IPS-20b (cell line): ENCODE results near the gene GNAS.
A peak's percentile ranks its signal among the peaks of the same experiment; 100 is the strongest.

Source experiments
- H3K27ac ChIP-seq: one replicate; pipeline ENCODE4 v1.5.1; 2013; ENCODE audit warnings: low read length
- H3K27me3 ChIP-seq: 2 replicates; pipeline ENCODE4 v1.6.1; 2013; ENCODE audit warnings: mild to moderate bottlenecking, low read length, inconsistent platforms; ENCODE audit not compliant: insufficient read depth
- H3K36me3 ChIP-seq: 2 replicates; pipeline ENCODE4 v1.6.1; 2013; ENCODE audit warnings: low read depth, mild to moderate bottlenecking, inconsistent platforms, low read length, moderate library complexity; ENCODE audit not compliant: insufficient read depth
- H3K4me1 ChIP-seq: 2 replicates; pipeline ENCODE4 v1.6.1; 2013; ENCODE audit warnings: mild to moderate bottlenecking, control low read depth, inconsistent platforms, low read length, moderate library complexity; ENCODE audit not compliant: insufficient read depth
- H3K4me3 ChIP-seq: 2 replicates; pipeline ENCODE4 v1.5.1; 2013; ENCODE audit warnings: mild to moderate bottlenecking, low read length, inconsistent platforms
- H3K9ac ChIP-seq: 2 replicates; pipeline ENCODE4 v1.6.1; 2013; ENCODE audit warnings: low read depth, mild to moderate bottlenecking, inconsistent platforms, low read length, moderate library complexity
- H3K9me3 ChIP-seq: 2 replicates; pipeline ENCODE4 v1.6.1; 2013; ENCODE audit warnings: mild to moderate bottlenecking, low read depth, low read length, inconsistent platforms; ENCODE audit not compliant: insufficient read depth

Gene GNAS

GRCh38 chr20:58843128-58843556 is 9.4 kb upstream of the GNAS start:
- Histone ChIP-seq H3K27ac (peak overlapping the region; percentile 93), H3K9ac (peak overlapping the region; percentile 94; the same call in 1 of the 2 replicates), H3K36me3 (peaks cover 7% of the 10 kb centered on the region; the same call in 1 of the 2 replicates), H3K4me3 (peak overlapping the region; percentile 82), H3K9me3 (no peaks in the 10 kb centered on the region), H3K4me1 (peaks cover 45% of the 10 kb centered on the region), H3K27me3 (peaks cover 51% of the 10 kb centered on the region)

- peaks cover 30% of the 10 kb centered on the region for H3K27me3 ChIP-seq
- peaks cover 41% of the 10 kb centered on the region for H3K4me1 ChIP-seq
- peaks cover 12% of the 10 kb centered on the region; the same call in 1 of the 2 replicates for H3K36me3 ChIP-seq
- no peaks in the 10 kb centered on the region for H3K9me3 ChIP-seq
- no peak overlapping the region for H3K4me3 ChIP-seq
- H3K27ac ChIP-seq, result no peak overlapping the region
- no peak overlapping the region for H3K9ac ChIP-seq
Measured at GRCh38 chr20:58845706-58846105, 6.8 kb upstream of the GNAS start.

- H3K4me1 ChIP-seq, result peaks cover 40% of the 10 kb centered on the region
- H3K9me3 ChIP-seq, result no peaks in the 10 kb centered on the region
- no peak overlapping the region for H3K4me3 ChIP-seq
- peaks cover 30% of the 10 kb centered on the region for H3K27me3 ChIP-seq
- no peak overlapping the region for H3K27ac ChIP-seq
- peaks cover 12% of the 10 kb centered on the region; the same call in 1 of the 2 replicates for H3K36me3 ChIP-seq
- H3K9ac ChIP-seq, result no peak overlapping the region
Measured at GRCh38 chr20:58847463-58847862, 5.1 kb upstream of the GNAS start.

DNA sequence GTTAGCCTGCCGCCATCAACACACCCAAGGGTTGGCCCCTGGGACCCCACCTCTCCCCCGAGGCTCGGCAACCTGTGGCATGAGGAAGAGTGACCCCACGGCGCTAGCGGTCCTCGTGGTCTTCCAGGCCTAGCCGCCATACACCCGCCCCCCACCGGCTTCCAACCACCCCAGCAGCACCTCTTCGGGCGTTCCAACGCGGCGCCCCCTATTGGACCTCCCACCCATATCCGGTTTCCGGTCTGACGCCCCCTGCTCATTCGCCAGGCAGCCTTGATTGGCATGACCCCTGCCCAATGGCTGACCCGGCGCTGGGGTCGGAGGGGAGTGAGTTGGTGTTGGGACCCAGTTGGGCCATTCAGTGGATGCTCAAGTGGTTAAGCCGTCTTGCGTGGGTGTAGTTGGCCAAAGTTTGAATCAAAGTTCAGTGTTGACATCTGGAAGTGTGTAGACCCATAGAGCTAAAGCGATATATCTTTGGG is 1.8 kb upstream of the GNAS start, which contains the start of gene GNAS-AS1:
GNAS-AS1 (minus strand) TSS at position 210 of the 482 bp plus-strand sequence.
- Histone ChIP-seq H3K9ac (no peak within 1 kb of the TSS; the same call in 1 of the 2 replicates), H3K4me1 (peaks cover 13% of the 10 kb centered on the region), H3K27ac (no peak within 1 kb of the TSS)

DNA sequence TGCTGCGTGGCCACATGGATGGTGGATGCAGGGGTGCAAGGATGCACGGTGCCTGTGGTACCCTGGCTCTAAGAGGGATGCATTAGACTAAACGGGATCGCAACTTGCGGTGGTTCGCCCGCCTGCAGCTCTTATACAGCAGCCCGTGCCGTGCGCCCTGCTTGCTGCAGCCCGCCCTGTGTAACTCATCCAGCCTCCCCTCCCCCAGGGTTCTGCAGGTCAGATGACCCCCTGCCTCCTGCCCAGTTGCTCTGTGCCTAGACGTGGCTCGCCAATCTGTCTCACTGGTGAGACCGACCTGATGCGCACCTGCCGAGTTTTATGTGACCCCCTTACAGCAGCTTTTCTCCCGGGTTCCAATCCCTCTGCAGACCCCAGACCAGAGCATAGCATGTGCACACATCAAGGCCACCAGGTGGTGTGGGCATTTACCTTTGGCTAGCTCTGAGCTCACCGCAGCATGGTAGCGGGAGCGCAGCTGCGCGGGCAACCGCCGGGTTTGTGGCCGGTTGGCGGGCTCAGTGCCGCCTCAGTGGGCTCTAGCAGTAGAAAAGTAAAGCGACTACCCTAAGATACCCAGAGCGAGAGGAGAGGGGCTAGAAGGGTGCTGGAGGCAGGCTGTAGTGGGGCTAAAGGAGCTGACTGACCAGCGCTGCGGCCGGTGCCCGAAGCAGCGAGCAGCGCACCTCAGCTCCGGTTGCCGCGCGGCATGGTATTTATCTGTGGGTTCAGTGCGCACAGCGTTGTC is 1.1 kb upstream of the GNAS start:
- Histone ChIP-seq H3K4me3 (peak overlapping the region; percentile 62; the same call in 1 of the 2 replicates), H3K36me3 (peaks cover 12% of the 10 kb centered on the region; the same call in 1 of the 2 replicates), H3K27me3 (peaks cover 56% of the 10 kb centered on the region), H3K9ac (peak overlapping the region; percentile 72; the same call in 1 of the 2 replicates), H3K4me1 (peaks cover 6% of the 10 kb centered on the region), H3K9me3 (no peaks in the 10 kb centered on the region), H3K27ac (no peak overlapping the region)

More for the DNA sequence above, 1.8 kb upstream of the GNAS start, which contains the start of gene GNAS-AS1:
- H3K27me3 ChIP-seq, result peaks cover 53% of the 10 kb centered on the region
- peaks cover 12% of the 10 kb centered on the region; the same call in 1 of the 2 replicates for H3K36me3 ChIP-seq
- peak within 1 kb of the TSS; percentile 62; the same call in 1 of the 2 replicates for H3K4me3 ChIP-seq
- H3K9me3 ChIP-seq, result no peaks in the 10 kb centered on the region

- H3K4me3 ChIP-seq, result peak overlapping the region; percentile 62; the same call in 1 of the 2 replicates
- peaks cover 12% of the 10 kb centered on the region; the same call in 1 of the 2 replicates for H3K36me3 ChIP-seq
- peak overlapping the region; percentile 25 for H3K27ac ChIP-seq
- H3K9me3 ChIP-seq, result no peaks in the 10 kb centered on the region
- peaks cover 1% of the 10 kb centered on the region for H3K4me1 ChIP-seq
- peaks cover 62% of the 10 kb centered on the region for H3K27me3 ChIP-seq
- H3K9ac ChIP-seq, result peak overlapping the region; percentile 72; the same call in 1 of the 2 replicates
Measured at GRCh38 chr20:58851969-58852458, 502 bp upstream of the GNAS start.

DNA sequence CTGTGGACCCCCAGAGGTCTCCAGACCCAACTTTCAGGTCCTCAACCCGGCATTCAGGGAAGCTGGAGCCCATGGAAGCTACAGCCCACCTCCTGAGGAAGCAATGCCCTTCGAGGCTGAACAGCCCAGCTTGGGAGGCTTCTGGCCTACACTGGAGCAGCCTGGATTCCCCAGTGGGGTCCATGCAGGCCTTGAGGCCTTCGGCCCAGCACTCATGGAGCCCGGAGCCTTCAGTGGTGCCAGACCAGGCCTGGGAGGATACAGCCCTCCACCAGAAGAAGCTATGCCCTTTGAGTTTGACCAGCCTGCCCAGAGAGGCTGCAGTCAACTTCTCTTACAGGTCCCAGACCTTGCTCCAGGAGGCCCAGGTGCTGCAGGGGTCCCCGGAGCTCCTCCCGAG is 950 bp downstream of the GNAS start:
- peaks cover 73% of the 10 kb centered on the region for H3K27me3 ChIP-seq

GRCh38 chr20:58853976-58854637 is 1.6 kb downstream of the GNAS start:
- Histone ChIP-seq H3K9ac (no peak overlapping the region), H3K9me3 (no peaks in the 10 kb centered on the region), H3K4me3 (peak overlapping the region; percentile 53; the same call in 1 of the 2 replicates), H3K27ac (no peak overlapping the region), H3K36me3 (no peaks in the 10 kb centered on the region), H3K27me3 (peaks cover 73% of the 10 kb centered on the region), H3K4me1 (no peaks in the 10 kb centered on the region; the same call in 1 of the 2 replicates)

More for the DNA sequence above, 950 bp downstream of the GNAS start:
- H3K36me3 ChIP-seq, result peaks cover 5% of the 10 kb centered on the region; the same call in 1 of the 2 replicates
- H3K27ac ChIP-seq, result no peak overlapping the region
- no peak overlapping the region for H3K9ac ChIP-seq
- no peak overlapping the region; the same call in 1 of the 2 replicates for H3K4me3 ChIP-seq
- no peaks in the 10 kb centered on the region for H3K9me3 ChIP-seq
- H3K4me1 ChIP-seq, result no peaks in the 10 kb centered on the region; the same call in 1 of the 2 replicates

DNA sequence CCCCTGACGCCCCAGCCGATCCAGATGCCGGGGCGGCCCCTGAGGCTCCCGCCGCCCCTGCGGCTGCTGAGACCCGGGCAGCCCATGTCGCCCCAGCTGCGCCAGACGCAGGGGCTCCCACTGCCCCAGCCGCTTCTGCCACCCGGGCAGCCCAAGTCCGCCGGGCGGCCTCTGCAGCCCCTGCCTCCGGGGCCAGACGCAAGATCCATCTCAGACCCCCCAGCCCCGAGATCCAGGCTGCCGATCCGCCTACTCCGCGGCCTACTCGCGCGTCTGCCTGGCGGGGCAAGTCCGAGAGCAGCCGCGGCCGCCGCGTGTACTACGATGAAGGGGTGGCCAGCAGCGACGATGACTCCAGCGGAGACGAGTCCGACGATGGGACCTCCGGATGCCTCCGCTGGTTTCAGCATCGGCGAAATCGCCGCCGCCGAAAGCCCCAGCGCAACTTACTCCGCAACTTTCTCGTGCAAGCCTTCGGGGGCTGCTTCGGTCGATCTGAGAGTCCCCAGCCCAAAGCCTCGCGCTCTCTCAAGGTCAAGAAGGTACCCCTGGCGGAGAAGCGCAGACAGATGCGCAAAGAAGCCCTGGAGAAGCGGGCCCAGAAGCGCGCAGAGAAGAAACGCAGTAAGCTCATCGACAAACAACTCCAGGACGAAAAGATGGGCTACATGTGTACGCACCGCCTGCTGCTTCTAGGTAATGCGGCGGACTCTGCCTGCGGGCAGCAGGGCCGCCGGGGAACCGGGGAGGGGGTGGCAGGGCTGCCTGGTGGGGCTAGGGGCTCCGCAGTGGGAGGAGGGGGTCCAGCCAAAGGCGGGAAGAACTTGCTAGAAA is 2.3 kb downstream of the GNAS start:
- Histone ChIP-seq H3K4me3 (peak overlapping the region; percentile 62; the same call in 1 of the 2 replicates), H3K4me1 (no peaks in the 10 kb centered on the region; the same call in 1 of the 2 replicates), H3K27ac (no peak overlapping the region), H3K36me3 (no peaks in the 10 kb centered on the region), H3K9me3 (no peaks in the 10 kb centered on the region), H3K9ac (no peak overlapping the region; the same call in 1 of the 2 replicates), H3K27me3 (peaks cover 73% of the 10 kb centered on the region)

- Histone ChIP-seq H3K4me1 (no peaks in the 10 kb centered on the region; the same call in 1 of the 2 replicates), H3K36me3 (no peaks in the 10 kb centered on the region), H3K9me3 (no peaks in the 10 kb centered on the region), H3K27me3 (peaks cover 73% of the 10 kb centered on the region), H3K27ac (no peak overlapping the region), H3K4me3 (peak overlapping the region; percentile 62; the same call in 1 of the 2 replicates), H3K9ac (no peak overlapping the region; the same call in 1 of the 2 replicates)
Measured at GRCh38 chr20:58855506-58856389, 3.2 kb downstream of the GNAS start.
